Subcutaneous adipose tissue (tissue), 4 donors: ENCODE data around the gene KRTAP9-2. TPM values are rescaled to one million over a fixed set of nuclear protein-coding genes. Genes with fewer than 3 reads are reported as not detected.
"Not testable (repeated sequence)": the region's sequence is repeated elsewhere in the genome, so short reads cannot be mapped to it uniquely, and the experiment has no call there.

ENCODE experiments used
- total RNA-seq, 4 donors: library from RNA; depleted of rRNA; stranded (reverse); fragments of >200 nt; gene quantifications; one replicate each; pipeline ENCODE4 v1.1.0, GENCODE V29; 2016
- TF ChIP-seq, protein P1 (sequence below): fragments of 450-650 bp; IDR thresholded peaks from one replicate; pipeline ENCODE4 v1.5.1; 2016; ENCODE audit warnings: low read depth, mild to moderate bottlenecking, control low read depth, antibody characterized with exemption, moderate library complexity

Gene KRTAP9-2
- total RNA-seq, 4 donors from 2014 or later: not detected

DNA sequence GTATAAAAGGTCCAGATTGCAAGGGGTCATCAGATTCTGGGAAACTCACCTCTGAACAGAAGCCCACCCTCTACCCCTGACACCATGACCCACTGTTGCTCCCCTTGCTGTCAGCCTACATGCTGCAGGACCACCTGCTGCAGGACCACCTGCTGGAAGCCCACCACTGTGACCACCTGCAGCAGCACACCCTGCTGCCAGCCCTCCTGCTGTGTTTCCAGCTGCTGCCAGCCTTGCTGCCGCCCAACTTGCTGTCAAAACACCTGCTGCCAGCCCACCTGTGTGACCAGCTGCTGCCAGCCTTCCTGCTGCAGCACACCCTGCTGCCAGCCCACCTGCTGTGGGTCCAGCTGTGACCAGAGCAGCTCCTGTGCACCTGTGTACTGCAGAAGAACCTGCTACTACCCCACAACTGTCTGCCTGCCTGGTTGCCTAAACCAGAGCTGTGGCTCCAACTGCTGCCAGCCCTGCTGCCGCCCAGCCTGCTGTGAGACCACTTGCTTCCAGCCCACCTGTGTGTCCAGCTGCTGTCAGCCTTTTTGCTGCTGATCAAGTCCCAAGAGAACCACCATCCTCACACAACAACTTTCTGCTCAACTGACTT is 23.3 kb downstream of the KRTAP9-2 start, which contains the start of gene KRTAP9-4:
KRTAP9-4 (plus strand) TSS at position 51 of the 604 bp plus-strand sequence; CDS start at position 85, 34 bp downstream.
- TF ChIP-seq, protein P1, sequence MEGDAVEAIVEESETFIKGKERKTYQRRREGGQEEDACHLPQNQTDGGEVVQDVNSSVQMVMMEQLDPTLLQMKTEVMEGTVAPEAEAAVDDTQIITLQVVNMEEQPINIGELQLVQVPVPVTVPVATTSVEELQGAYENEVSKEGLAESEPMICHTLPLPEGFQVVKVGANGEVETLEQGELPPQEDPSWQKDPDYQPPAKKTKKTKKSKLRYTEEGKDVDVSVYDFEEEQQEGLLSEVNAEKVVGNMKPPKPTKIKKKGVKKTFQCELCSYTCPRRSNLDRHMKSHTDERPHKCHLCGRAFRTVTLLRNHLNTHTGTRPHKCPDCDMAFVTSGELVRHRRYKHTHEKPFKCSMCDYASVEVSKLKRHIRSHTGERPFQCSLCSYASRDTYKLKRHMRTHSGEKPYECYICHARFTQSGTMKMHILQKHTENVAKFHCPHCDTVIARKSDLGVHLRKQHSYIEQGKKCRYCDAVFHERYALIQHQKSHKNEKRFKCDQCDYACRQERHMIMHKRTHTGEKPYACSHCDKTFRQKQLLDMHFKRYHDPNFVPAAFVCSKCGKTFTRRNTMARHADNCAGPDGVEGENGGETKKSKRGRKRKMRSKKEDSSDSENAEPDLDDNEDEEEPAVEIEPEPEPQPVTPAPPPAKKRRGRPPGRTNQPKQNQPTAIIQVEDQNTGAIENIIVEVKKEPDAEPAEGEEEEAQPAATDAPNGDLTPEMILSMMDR: not testable (repeated sequence)

DNA sequence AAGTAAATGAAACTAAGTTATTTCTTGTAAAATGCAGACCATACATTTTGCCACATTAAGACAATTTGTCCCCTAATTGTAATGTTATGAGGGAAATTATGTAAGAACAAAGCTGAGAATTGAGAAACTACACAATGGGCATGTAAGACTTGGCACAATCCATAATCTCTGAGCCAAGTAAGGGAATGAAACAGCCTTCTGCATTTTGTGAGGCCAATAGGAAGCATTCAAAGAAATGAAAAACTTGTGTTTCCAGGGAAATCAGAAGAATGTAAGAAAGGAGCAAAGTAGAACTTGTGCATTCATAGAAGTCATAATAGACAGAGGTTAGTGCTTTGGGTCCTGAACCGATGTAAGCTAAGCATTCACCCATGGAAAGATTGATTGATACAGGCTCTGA is 24.8 kb downstream of the KRTAP9-2 start:
- TF ChIP-seq, protein P1: no peak

DNA sequence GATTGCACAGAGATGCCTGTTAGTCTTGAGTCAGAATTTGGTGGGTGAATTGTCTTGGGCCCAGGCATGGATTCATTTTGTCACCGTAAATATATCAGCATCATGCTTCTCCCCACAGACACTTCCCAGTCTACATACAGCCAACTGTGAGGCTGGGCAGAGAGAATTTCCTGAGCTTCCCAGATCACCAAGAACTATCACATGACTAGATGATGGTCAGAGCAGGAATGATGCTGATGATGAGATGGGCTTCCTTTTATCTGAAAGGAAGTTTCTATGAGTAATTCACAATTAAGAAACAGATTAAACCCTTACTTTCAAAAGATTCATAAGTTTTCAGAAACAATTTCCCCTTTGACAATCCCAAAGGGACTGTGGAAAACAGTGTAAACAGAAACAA is 28.4 kb downstream of the KRTAP9-2 start:
- TF ChIP-seq, protein P1: no peak

DNA sequence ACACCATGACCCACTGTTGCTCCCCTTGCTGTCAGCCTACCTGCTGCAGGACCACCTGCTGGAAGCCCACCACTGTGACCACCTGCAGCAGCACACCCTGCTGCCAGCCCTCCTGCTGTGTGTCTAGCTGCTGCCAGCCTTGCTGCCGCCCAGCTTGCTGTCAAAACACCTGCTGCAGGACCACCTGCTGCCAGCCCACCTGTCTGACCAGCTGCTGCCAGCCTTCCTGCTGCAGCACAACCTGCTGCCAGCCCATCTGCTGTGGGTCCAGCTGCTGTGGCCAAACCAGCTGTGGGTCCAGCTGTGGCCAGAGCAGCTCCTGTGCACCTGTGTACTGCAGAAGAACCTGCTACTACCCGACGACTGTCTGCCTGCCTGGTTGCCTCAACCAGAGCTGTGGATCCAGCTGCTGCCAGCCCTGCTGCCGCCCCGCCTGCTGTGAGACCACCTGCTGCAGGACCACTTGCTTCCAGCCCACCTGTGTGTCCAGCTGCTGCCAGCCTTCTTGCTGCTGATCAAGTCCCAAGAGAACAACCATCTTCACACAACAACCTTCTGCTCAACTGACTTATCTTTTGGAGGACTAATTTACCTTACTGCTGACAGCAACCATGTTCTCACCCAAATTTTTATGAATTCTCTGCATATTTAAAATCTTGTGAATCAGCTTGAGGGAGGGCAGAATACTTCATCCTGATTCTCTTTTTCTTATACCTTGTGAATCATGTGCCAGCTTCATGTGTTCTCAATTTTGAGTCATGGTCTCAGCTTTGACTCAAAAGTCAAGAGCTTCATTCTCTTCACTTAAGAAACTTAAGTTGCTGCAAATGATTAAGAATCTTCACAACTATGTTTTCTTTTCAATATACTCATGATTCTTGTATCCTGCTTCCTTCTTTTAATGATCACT is 29.2 kb downstream of the KRTAP9-2 start, which contains the start of gene KRTAP9-9:
KRTAP9-9 (plus strand) TSS at position 4 of the 910 bp plus-strand sequence.
- TF ChIP-seq, protein P1: not testable (repeated sequence)

DNA sequence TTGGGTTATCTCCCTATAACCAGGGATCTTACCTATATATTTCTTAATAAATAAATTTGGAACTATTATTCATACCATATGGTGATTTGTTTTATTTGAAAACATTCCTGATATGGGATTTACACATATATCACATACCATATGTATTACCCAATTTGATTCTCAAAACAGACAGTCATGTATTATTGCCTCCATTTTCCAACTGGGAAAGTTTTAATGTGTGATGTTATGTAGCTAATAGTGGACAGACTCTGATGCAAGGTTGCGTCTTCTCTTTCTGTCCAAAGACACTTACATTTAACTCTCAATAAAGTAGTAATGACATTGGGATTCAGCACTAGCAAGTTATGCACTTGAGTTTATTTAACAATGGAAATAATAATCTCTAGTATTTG is 29.8 kb downstream of the KRTAP9-2 start:
- TF ChIP-seq, protein P1: no peak

DNA sequence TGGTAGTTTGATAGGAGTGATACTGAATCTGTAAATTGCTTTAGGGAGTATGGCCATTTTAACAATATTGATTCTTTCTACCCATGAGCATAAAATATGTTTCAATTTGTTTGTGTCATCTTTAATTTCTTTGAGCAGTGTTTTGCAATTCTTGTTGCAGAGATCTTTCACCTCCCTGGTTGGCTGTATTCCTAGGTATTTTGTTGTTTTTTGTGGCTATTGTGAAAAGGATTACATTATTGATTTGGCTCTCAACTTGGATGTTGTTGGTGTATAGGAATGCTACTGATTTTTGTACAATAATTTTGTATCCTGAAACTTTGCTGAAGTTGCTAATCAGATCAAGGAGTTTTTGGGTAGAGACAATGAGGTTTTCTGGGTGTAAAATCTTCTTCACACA is 32.0 kb downstream of the KRTAP9-2 start:
- TF ChIP-seq, protein P1: no peak

DNA sequence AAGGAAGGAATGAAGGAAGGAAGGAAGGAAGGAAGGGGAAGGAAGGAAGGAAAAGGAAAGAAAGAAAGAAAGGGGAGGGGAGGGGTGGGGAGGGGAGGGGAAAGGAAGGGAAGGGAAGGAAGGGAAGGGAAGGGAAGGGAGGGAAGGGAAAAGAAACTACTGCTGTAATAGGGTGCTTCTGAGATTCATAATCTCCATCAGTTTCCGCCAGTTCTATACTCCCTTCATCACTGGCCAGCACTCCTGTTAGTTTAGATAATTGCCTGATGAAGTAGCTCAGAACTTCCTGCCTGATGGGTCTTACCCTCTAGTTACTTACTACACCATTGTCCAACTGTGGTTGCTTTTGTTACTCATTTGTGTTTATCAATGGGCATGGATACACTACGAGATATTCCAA is 36.8 kb downstream of the KRTAP9-2 start:
- TF ChIP-seq, protein P1: no peak
